ENCODE measurements around the gene CHD6. TPM values are rescaled to one million over a fixed set of nuclear protein-coding genes. Genes with fewer than 3 reads are reported as not detected.

The CHD6 gene
- polyA plus RNA-seq, 12 donors = 18.6 to 47.8 (median 24.7) TPM; not detected in 1

GRCh38 chr20:41470362-41471095, 147.6 kb downstream of the CHD6 start:
- DNase-seq = no peak

DNA sequence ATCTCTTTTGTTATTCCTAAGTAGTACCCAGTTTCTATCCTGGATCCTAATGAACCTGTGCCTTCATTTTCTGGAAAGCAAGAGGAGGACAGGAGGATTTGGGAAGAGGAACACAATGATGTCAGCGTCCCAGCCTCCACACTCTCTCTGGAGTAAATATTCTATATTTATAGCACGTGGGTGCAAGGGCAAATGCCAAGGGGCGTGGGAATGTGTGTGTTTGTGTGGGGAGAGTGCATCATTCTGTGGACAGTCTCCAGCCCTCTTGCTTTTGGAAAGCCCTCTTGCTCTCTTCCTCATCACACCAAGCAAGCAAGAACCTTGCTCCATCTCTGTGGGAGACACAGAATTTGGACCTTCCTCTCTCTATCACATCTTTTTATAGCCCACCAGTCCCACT, 148.3 kb downstream of the CHD6 start:
- no peak for DNase-seq

DNA sequence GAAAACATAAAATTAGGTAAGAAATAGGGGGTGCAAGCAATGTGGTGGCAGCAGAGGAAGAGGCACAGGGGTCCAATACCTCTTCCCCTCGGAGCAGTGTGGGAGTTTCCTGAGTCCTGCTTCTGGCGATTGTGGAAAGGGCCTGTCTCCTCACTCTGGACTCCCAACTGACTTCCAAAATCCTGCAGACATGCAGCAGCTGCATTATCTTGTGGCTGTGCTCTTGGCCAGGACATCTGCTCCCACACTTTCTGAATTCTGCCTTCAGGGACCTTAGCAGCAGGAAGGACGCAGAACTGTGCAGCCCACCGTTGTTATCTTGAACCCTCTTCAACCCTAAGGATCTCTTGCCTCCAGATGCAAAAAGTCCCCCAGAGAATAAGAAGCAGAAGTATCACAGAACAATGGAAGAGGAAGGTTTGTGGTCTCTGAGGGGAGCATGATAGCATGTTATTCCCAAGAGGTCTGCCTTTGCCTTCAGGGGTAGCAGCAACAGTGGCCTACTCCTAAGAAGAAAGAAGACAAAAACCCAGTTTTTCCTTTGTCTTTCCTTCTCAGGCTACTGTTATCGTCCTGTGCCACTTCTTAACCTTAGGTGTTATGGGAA, 149.1 kb downstream of the CHD6 start:
- no peak for DNase-seq

- DNase-seq = no peak
Observed at GRCh38 chr20:41467690-41468089, 150.5 kb downstream of the CHD6 start.

DNA sequence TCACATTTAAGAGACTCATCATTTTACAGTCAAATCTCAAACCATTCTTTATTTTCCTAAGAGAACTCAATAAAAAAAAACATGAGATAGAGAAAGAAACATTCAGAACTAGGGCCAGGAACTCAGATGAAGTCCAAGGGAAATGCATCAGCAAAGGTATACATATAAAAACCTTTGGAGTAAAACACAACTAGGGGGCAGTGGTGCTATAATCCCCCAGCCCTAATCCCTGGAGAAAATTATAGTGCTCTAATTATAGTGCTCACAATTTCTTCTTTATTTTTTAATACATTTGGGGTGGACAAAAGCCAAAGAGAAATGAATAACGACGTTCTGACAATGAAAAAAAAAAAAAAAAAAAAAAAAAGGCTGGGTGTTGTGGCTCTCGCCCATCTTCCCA, 151.0 kb downstream of the CHD6 start:
- DNase-seq = no peak

DNA sequence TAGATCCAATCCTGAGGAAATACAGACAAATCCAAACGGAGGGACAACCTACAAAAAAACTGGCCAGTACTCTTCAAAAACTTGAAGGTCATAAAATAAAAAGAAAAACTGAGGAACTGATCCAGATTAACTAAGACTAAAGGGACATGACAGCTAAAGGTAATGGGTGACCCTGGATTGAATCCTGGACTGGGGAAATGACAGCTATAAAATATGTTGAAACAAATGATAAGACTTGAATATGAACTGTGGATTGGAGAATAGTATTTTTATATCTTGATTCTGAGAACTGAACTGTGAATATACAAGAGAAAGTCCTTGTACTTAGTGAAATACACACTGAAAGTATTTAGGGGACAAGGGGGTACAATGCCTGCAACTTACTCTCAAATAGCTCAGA, 154.6 kb downstream of the CHD6 start:
- no peak for DNase-seq

GRCh38 chr20:41462372-41463161, 155.6 kb downstream of the CHD6 start:
- no peak for DNase-seq

GRCh38 chr20:41458761-41459160, 159.4 kb downstream of the CHD6 start:
- DNase-seq = no peak

- DNase-seq = no peak
Observed at GRCh38 chr20:41457173-41457857, 160.9 kb downstream of the CHD6 start.

DNA sequence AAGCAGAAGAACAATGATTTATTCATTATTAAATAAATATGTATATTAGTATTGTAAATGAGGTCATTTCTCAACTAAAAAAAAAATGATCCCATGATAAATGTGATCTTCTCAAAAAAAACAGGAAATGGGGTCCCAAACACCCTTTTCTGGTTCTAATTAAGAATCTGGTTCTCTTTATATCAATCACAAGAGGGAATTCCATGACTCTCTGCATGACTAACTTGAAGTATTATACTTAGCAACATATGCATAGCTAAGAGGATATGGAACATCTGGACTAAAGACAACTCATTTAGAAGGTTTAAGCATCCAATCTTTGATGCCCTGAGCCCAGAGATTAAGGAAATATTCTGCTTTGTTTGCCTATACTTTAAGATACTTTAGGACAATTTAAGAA, 161.8 kb downstream of the CHD6 start:
- peak; percentile 22 for DNase-seq

- no peak for DNase-seq
Observed at GRCh38 chr20:41454250-41454649, 163.9 kb downstream of the CHD6 start.

DNA sequence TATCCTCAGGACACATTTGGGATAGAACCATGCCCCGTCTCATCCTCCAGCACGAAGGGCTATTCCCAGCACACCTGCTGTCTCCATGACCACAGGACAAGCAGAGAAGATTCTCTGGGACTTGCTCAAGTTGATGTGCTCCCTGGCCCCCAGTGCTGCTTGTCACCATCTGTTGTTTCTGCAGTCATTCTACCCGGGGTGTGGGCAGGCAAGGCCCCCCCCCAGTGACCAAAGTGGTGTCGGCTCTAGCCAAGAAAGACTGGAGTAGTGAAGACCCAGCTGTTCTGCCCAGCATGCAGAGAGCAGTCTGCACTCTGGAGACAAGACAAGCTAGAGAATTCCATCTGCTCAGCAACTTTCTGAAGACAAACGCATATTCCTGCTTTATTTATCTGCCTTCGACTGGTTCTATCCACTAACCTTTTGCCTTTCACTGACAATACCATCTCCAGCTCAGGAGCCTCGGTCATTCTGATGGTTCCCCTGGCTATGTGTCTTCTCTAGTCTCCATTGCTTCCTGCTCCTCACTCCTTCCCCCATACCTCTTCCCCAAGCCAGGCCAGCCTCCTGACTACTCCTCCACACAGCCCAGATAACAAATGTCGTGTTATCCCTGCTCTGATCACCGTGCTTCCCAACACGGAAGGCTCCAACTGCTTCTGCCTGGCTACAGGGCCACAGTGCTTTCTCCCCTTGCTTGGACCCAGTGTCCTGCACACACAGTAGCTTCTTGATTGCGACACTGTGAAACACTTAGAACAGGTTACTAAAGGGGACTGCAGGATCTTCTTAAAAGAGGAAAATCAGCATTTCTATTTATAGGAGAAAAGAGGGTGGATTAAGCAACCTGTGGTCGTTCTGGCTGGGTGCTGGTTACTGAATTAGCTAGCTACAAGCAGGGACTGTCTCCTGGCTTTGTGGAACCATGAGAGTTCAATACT, 164.9 kb downstream of the CHD6 start:
- DNase-seq = no peak

DNA sequence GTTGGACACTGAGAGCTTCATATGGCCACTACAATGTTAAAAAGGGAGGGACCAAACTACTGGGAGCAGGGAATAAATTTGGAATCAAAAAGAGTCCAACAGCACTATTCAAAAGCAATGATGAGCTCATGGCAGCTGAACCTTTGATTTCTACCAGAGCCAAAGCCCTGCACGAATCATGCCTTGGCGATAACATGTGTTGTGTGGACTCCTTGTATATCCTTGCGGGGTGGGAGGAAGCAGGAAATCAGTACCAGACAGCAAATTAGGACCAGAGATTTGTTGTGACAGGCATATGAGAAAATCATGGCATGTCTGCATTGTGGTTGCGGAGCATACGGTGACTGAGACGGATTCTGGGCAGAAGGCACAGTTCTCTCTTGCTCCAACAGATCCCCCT, 166.0 kb downstream of the CHD6 start:
- no peak for DNase-seq

GRCh38 chr20:41447006-41447405, 171.2 kb downstream of the CHD6 start:
- no peak for DNase-seq

GRCh38 chr20:41446456-41446855, 171.7 kb downstream of the CHD6 start:
- no peak for DNase-seq

DNA sequence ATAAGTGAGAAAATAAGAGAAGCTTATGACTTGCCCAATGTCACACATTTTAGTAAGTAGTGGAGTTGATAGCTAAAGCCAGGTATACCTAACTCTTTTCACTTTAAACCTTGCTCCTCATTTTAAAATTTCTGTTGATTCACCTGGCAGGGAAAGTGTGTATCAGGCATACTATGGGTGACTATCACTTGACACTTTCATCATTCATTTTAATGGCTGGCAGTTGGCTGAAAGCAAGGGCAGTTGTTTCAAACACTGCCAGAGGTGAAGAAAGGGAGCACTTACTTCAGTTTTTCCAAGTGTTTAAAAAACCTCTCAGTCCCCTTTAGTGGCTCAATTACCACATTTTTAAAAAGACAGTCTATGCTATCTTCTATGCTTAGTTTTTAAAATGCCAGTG, 173.4 kb downstream of the CHD6 start:
- DNase-seq = no peak

DNA sequence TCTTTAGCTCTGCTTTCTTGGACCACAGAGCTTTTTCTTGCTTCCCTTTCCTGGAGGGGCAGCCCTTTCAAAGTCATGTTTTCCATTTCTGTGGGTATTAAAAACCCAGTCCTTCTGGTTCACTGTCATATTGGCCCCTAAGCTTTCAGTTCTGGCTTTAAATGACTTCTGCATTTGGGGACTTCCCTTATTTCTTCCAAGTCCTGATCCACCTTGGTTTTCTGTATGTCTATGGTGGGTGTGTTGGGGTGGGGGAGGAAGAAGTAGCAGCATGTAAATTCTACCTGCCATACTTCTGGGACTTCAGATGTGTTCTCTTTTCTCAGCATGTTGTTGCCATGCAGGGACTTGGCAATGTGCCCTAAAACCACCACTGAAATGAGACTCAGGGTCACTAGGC, 174.5 kb downstream of the CHD6 start:
- DNase-seq = no peak

- DNase-seq = no peak
Observed at GRCh38 chr20:41440882-41441281, 177.3 kb downstream of the CHD6 start.

- DNase-seq = no peak
Observed at GRCh38 chr20:41437836-41438235, 180.3 kb downstream of the CHD6 start.

DNA sequence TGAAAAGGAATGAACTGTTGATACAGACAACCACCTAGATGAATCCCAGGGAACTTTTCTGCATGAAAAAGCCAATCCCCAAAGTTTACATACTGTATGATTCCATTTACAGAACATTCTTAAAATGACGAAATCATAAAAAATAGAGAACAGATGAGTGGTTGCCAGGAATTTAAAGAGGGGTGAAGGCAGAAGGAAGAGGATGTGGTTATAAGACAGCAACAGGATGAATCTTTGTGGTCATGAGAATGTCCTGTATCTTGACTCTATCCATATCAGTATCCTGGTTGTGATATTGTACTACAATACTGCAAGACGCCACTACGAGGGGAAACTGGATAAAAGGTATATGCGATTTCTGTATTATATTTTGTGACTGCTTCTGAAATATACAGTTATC, 181.5 kb downstream of the CHD6 start:
- no peak for DNase-seq

GRCh38 chr20:41433203-41433602, 185.0 kb downstream of the CHD6 start:
- DNase-seq = no peak
